Neural progenitor cell (in vitro differentiated cells): ENCODE measurements around the gene EPB41L4A. TPM values are rescaled to one million over a fixed set of nuclear protein-coding genes. Genes with fewer than 3 reads are reported as not detected.
A peak's percentile ranks its signal among the peaks of the same experiment; 100 is the strongest.

ENCODE experiments used
- DNase-seq: peaks from one replicate; pipeline ENCODE4 v3.0.0-alpha.2; 2016; ENCODE audit warnings: low spot score
- H2AFZ ChIP-seq: fragments of 200-600 bp; sonication (generic); replicated peaks from 2 replicates; pipeline ENCODE4 v1.6.1; 2016; ENCODE audit warnings: antibody characterized with exemption
- H3F3A ChIP-seq: fragments of 200-600 bp; sonication (generic); 2 replicates; pipeline ENCODE4 v1.6.1; 2016; ENCODE audit warnings: antibody characterized with exemption, low read depth
- H3K27ac ChIP-seq: fragments of 200-600 bp; sonication (generic); 2 replicates; pipeline ENCODE4 v1.5.1; 2016; ENCODE audit warnings: mild to moderate bottlenecking
- H3K27me3 ChIP-seq: fragments of 200-600 bp; sonication (generic); 2 replicates; pipeline ENCODE4 v1.6.1; 2016; ENCODE audit warnings: mild to moderate bottlenecking, moderate library complexity
- H3K36me3 ChIP-seq: fragments of 200-600 bp; sonication (generic); 2 replicates; pipeline ENCODE4 v1.5.1; 2016
- H3K4me1 ChIP-seq: fragments of 200-600 bp; sonication (generic); 2 replicates; pipeline ENCODE4 v1.6.1; 2016; ENCODE audit warnings: mixed run types
- H3K4me2 ChIP-seq: fragments of 200-600 bp; sonication (generic); 2 replicates; pipeline ENCODE4 v1.6.1; 2016
- H3K4me3 ChIP-seq: fragments of 200-600 bp; sonication (generic); 2 replicates; pipeline ENCODE4 v1.5.1; 2016
- H3K79me2 ChIP-seq: fragments of 200-600 bp; sonication (generic); 2 replicates; pipeline ENCODE4 v1.6.1; 2016; ENCODE audit warnings: low read depth
- H3K9ac ChIP-seq: fragments of 200-600 bp; sonication (generic); 2 replicates; pipeline ENCODE4 v1.6.1; 2016
- H3K9me3 ChIP-seq: fragments of 200-600 bp; sonication (generic); 2 replicates; pipeline ENCODE4 v1.5.1; 2016; ENCODE audit warnings: low read depth
- H4K20me1 ChIP-seq: fragments of 200-600 bp; sonication (generic); 2 replicates; pipeline ENCODE4 v1.6.1; 2016; ENCODE audit warnings: low read depth
- H3K27ac Mint-ChIP-seq: 3 replicates; pipeline ENCODE4 v1.8.0; 2021; ENCODE audit warnings: mixed read lengths
- H3K27me3 Mint-ChIP-seq: 2 replicates; pipeline ENCODE4 v1.8.0; 2022; ENCODE audit warnings: low read depth, mild to moderate bottlenecking, inconsistent platforms, moderate library complexity, mixed read lengths; ENCODE audit not compliant: insufficient read depth
- H3K36me3 Mint-ChIP-seq: 3 replicates; pipeline ENCODE4 v1.8.0; 2021; ENCODE audit warnings: mixed read lengths
- H3K4me1 Mint-ChIP-seq: 3 replicates; pipeline ENCODE4 v1.8.0; 2021; ENCODE audit warnings: mixed read lengths
- H3K4me3 Mint-ChIP-seq: 3 replicates; pipeline ENCODE4 v1.8.0; 2021; ENCODE audit warnings: mild to moderate bottlenecking, moderate library complexity, mixed read lengths
- H3K9me3 Mint-ChIP-seq: 3 replicates; pipeline ENCODE4 v1.8.0; 2020; ENCODE audit warnings: mixed read lengths
- EZH2 ChIP-seq: fragments of 200-600 bp; sonication (generic); IDR thresholded peaks from 2 replicates; pipeline ENCODE4 v1.6.1; 2017; ENCODE audit warnings: antibody characterized with exemption, mild to moderate bottlenecking, moderate library complexity
- EZH2phosphoT487 ChIP-seq: fragments of 200-600 bp; sonication (generic); IDR thresholded peaks from 2 replicates; pipeline ENCODE4 v1.6.1; 2017; ENCODE audit warnings: antibody characterized with exemption
- total RNA-seq: library from RNA; depleted of rRNA; stranded (reverse); fragments of >200 nt; gene quantifications from 2 replicates; pipeline ENCODE4 v1.2.3, GENCODE V29; 2015; ENCODE audit warnings: low replicate concordance
- TF ChIP-seq, protein P1 (sequence below): fragments of 200-600 bp; sonication (generic); IDR thresholded peaks from 2 replicates; pipeline ENCODE4 v1.5.1; 2017; ENCODE audit warnings: antibody characterized with exemption, mild to moderate bottlenecking

The EPB41L4A gene
- total RNA-seq, 1 donor from 2014 or later, result 2.7 TPM

DNA sequence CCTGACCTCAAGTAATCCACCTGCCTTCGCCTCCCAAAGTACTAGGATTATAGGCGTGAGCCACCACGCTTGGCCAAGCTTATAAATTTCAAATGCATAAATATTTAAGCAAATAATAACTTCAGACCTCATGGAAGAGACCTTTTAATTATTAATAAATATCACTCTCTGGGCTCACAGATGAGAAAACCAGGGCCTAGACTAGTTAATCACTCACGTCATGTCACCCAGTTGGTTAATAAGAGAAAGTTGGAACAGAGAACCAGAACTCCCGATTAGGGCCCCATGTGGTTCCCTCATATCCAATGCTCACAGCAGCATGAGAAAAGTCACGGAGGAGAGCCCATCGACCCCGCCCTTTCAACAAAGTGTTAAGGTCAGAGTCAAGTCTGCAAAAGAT lies 79.3 kb downstream of the EPB41L4A start:
- H4K20me1 ChIP-seq, result no peaks in the 10 kb centered on the region
- no peaks in the 10 kb centered on the region for H3K36me3 ChIP-seq
- no peak for DNase-seq
- H3K4me3 Mint-ChIP-seq, result no peak overlapping the region
- peaks cover 10% of the 10 kb centered on the region for H3K4me1 ChIP-seq
- TF ChIP-seq, protein P1, sequence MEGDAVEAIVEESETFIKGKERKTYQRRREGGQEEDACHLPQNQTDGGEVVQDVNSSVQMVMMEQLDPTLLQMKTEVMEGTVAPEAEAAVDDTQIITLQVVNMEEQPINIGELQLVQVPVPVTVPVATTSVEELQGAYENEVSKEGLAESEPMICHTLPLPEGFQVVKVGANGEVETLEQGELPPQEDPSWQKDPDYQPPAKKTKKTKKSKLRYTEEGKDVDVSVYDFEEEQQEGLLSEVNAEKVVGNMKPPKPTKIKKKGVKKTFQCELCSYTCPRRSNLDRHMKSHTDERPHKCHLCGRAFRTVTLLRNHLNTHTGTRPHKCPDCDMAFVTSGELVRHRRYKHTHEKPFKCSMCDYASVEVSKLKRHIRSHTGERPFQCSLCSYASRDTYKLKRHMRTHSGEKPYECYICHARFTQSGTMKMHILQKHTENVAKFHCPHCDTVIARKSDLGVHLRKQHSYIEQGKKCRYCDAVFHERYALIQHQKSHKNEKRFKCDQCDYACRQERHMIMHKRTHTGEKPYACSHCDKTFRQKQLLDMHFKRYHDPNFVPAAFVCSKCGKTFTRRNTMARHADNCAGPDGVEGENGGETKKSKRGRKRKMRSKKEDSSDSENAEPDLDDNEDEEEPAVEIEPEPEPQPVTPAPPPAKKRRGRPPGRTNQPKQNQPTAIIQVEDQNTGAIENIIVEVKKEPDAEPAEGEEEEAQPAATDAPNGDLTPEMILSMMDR, result no peak
- TF ChIP-seq EZH2 (no peak), EZH2phosphoT487 (no peak)
- no peaks in the 10 kb centered on the region for H3K9me3 ChIP-seq
- H3K27ac Mint-ChIP-seq, result no peak overlapping the region
- no peaks in the 10 kb centered on the region for H3K79me2 ChIP-seq
- H3K36me3 Mint-ChIP-seq, result peaks cover 4% of the 10 kb centered on the region
- H3K27me3 Mint-ChIP-seq, result no peaks in the 10 kb centered on the region
- peaks cover 56% of the 10 kb centered on the region for H3K4me1 Mint-ChIP-seq
- no peaks in the 10 kb centered on the region for H3F3A ChIP-seq
- no peak overlapping the region for H2AFZ ChIP-seq
- no peak overlapping the region for H3K4me2 ChIP-seq
- no peaks in the 10 kb centered on the region for H3K27me3 ChIP-seq
- H3K27ac ChIP-seq, result no peak overlapping the region
- no peak overlapping the region for H3K9ac ChIP-seq
- H3K4me3 ChIP-seq, result no peak overlapping the region
- H3K9me3 Mint-ChIP-seq, result no peaks in the 10 kb centered on the region

DNA sequence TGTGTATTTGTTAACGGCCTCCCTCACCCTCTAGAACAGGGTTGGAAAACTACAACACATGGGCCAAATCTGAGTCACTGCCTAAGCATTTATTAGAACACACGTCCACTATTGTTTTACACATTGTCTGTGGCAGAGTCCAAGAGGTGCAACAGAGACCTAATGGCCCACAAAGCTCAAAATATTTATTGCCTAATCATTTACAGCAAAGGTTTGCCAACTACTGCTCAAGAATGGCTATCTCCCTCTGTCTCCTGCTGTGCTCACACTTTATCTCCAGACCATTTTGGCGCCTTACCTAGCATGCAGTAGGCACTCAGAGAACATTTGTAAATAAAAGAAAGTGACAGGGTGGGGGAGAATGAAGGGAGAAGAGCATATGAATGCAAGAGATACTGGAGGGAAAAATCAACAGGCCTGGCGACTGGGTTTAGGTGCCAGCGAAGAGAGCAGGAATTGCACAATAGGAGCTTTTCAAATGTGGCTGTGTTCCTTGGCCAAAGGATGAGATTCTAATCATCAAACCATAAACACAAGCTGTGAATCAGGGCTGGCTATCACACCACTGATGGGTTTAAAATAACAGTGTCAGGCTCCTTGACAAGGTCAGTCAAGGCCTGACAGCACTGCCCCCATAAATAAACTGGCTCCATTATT lies 80.3 kb downstream of the EPB41L4A start:
- no peak for DNase-seq
- H3K9me3 ChIP-seq, result no peaks in the 10 kb centered on the region
- no peaks in the 10 kb centered on the region for H3F3A ChIP-seq
- no peak overlapping the region for H3K4me2 ChIP-seq
- Mint-ChIP-seq H3K27ac (no peak overlapping the region), H3K4me3 (no peak overlapping the region), H3K27me3 (no peaks in the 10 kb centered on the region), H3K36me3 (peaks cover 4% of the 10 kb centered on the region), H3K9me3 (no peaks in the 10 kb centered on the region), H3K4me1 (peaks cover 62% of the 10 kb centered on the region)
- H3K27ac ChIP-seq, result no peak overlapping the region
- H3K79me2 ChIP-seq, result no peaks in the 10 kb centered on the region
- H2AFZ ChIP-seq, result no peak overlapping the region
- TF ChIP-seq, protein P1, result no peak
- TF ChIP-seq EZH2phosphoT487, result no peak
- no peak for TF ChIP-seq EZH2
- no peaks in the 10 kb centered on the region for H4K20me1 ChIP-seq
- H3K36me3 ChIP-seq, result no peaks in the 10 kb centered on the region
- no peaks in the 10 kb centered on the region for H3K27me3 ChIP-seq
- H3K4me3 ChIP-seq, result no peak overlapping the region
- no peak overlapping the region for H3K9ac ChIP-seq
- peaks cover 10% of the 10 kb centered on the region for H3K4me1 ChIP-seq

DNA sequence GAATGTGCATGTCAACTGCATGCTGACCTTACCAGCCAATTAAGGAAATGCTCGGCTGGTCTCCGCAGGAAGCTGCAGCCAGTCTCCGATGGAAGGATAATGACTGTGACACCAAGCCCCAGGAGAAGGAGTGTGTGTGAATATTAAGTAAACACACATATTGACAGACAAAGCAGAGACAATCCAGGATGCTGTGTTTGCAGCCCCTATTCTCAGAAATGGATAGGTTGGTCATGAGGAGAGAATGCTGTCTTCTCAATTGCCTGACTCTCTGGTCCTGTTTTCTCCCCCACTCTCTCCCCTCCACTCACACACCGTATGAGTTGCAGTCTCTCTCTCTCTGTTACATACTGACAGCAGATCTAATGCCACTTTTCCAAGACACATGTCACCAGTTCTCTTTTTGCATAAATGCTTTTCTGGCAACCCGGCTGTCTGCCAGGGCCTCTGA lies 85.7 kb downstream of the EPB41L4A start:
- Histone ChIP-seq H3K9me3 (no peaks in the 10 kb centered on the region), H3K79me2 (no peaks in the 10 kb centered on the region), H3F3A (peaks cover 2% of the 10 kb centered on the region), H3K4me2 (no peak overlapping the region), H3K4me1 (peaks cover 30% of the 10 kb centered on the region), H2AFZ (no peak overlapping the region), H3K9ac (no peak overlapping the region), H3K4me3 (no peak overlapping the region), H3K27me3 (no peaks in the 10 kb centered on the region), H4K20me1 (no peaks in the 10 kb centered on the region), H3K27ac (no peak overlapping the region), H3K36me3 (no peaks in the 10 kb centered on the region)
- no peak for TF ChIP-seq EZH2
- TF ChIP-seq EZH2phosphoT487, result no peak
- TF ChIP-seq, protein P1, result no peak
- H3K36me3 Mint-ChIP-seq, result peaks cover 2% of the 10 kb centered on the region
- H3K4me1 Mint-ChIP-seq, result peaks cover 59% of the 10 kb centered on the region
- H3K27ac Mint-ChIP-seq, result peak overlapping the region; percentile 95
- H3K4me3 Mint-ChIP-seq, result peak overlapping the region; percentile 78
- H3K9me3 Mint-ChIP-seq, result no peaks in the 10 kb centered on the region
- DNase-seq, result peak; percentile 29
- H3K27me3 Mint-ChIP-seq, result no peaks in the 10 kb centered on the region
